ENCODE measurements around the gene BAHCC1. TPM values are rescaled to one million over a fixed set of nuclear protein-coding genes. Genes with fewer than 3 reads are reported as not detected.

Gene BAHCC1
- total and polyA plus RNA-seq, 9 of the 15 experiments (the other 6 are each of a cell fraction or from before 2014, with no cell fraction given), result 0.14 to 26.9 (median 5.0) TPM

DNA sequence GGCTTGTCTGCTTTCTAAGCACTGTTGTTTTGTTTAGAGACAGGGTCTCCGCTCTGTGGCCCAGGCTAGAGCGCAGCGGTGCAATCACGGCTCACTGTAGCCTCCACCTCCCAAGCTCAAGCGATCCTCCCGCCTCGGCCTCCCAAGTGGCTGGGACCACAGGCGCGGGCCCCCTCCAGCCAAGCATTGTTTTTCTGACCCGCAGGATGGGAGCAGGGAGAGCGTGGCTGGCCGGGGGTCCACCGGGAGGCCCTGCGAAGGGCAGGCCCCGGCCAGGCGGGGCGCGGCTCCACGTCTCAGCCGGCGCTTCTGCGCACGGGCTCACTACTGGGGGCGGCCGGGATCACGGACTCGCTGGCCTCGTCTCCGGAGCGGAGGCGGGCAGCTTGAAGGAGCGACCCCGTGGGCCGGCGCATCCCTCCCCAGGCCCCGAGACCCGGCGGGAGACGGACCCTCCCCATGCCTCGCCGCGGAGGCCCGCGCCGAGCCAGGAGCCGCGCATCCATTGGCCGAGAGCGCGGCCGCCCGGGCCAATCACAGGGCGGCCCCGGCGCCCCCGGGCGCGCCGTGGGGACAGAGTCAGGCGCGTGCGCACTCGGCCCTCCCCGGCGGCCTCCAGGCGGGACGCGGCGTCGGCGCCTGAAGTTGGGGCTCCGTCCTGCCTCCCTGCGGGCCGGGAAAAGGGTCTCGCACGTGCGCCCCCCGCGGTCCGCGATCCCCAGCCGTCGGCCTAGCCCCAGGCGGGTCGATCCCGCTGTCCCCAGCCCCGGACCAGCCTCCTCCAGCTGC lies 92.4 kb downstream of the BAHCC1 start (continued):
- TF ChIP-seq SFPQ (IDR thresholded peaks at IDR 0.05; ENCODE audit: low read depth, low read length) (no peak), ZNF644 (tag; IDR thresholded peaks at IDR 0.05; ENCODE audit: low read depth) (no peak), CTCFL (IDR thresholded peaks at IDR 0.05; ENCODE audit: borderline replicate concordance, insufficient read depth, low read depth, low read length, poor library complexity, severe bottlenecking) (no peak), HMGN3 (IDR thresholded peaks at IDR 0.05; ENCODE audit: borderline replicate concordance, extremely low read depth, insufficient read length, low read depth, low read length) (peak; percentile 37), GTF2F1 (IDR thresholded peaks at IDR 0.05; ENCODE audit: low read depth, low read length) (0 out of 2 replicates have a peak, but pooled peaks have one; percentile 18), SMAD3 (CRISPR knock-in tag; conservative IDR thresholded peaks at IDR 0.05) (no peak), RB1 (IDR thresholded peaks at IDR 0.05; ENCODE audit: low read depth) (peak; percentile 81), ZNF699 (CRISPR knock-in tag; IDR thresholded peaks at IDR 0.05; ENCODE audit: insufficient replicate concordance) (no peak), PURB (CRISPR knock-in tag; IDR thresholded peaks at IDR 0.05; ENCODE audit: low read depth) (no peak), SMAD2 (IDR thresholded peaks at IDR 0.05; ENCODE audit: low read depth, low read length) (no peak), MCM2 (IDR thresholded peaks at IDR 0.05; ENCODE audit: low read depth) (no peak), ZNF121 (CRISPR knock-in tag; conservative IDR thresholded peaks at IDR 0.05) (no peak), ZNF311 (CRISPR knock-in tag; IDR thresholded peaks at IDR 0.05) (no peak)
- TF ChIP-seq, protein P1, sequence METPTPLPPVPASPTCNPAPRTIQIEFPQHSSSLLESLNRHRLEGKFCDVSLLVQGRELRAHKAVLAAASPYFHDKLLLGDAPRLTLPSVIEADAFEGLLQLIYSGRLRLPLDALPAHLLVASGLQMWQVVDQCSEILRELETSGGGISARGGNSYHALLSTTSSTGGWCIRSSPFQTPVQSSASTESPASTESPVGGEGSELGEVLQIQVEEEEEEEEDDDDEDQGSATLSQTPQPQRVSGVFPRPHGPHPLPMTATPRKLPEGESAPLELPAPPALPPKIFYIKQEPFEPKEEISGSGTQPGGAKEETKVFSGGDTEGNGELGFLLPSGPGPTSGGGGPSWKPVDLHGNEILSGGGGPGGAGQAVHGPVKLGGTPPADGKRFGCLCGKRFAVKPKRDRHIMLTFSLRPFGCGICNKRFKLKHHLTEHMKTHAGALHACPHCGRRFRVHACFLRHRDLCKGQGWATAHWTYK (CRISPR knock-in tag; IDR thresholded peaks at IDR 0.05), result no peak
- TF ChIP-seq, protein P2, sequence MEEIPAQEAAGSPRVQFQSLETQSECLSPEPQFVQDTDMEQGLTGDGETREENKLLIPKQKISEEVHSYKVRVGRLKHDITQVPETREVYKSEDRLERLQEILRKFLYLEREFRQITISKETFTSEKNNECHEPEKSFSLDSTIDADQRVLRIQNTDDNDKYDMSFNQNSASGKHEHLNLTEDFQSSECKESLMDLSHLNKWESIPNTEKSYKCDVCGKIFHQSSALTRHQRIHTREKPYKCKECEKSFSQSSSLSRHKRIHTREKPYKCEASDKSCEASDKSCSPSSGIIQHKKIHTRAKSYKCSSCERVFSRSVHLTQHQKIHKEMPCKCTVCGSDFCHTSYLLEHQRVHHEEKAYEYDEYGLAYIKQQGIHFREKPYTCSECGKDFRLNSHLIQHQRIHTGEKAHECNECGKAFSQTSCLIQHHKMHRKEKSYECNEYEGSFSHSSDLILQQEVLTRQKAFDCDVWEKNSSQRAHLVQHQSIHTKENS (CRISPR knock-in tag; IDR thresholded peaks at IDR 0.05), result no peak
- TF ChIP-seq, protein P3, sequence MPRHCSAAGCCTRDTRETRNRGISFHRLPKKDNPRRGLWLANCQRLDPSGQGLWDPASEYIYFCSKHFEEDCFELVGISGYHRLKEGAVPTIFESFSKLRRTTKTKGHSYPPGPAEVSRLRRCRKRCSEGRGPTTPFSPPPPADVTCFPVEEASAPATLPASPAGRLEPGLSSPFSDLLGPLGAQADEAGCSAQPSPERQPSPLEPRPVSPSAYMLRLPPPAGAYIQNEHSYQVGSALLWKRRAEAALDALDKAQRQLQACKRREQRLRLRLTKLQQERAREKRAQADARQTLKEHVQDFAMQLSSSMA (CRISPR knock-in tag; IDR thresholded peaks at IDR 0.05), result no peak
